ENCODE data around the gene SPATS2L. TPM values are rescaled to one million over a fixed set of nuclear protein-coding genes. Genes with fewer than 3 reads are reported as not detected.
A peak's percentile ranks its signal among the peaks of the same experiment; 100 is the strongest.
"Not testable (repeated sequence)": the region's sequence is repeated elsewhere in the genome, so short reads cannot be mapped to it uniquely, and the experiment has no call there.

SPATS2L gene
- total RNA-seq, 1 donor from 2014 or later: 97.8 TPM

DNA sequence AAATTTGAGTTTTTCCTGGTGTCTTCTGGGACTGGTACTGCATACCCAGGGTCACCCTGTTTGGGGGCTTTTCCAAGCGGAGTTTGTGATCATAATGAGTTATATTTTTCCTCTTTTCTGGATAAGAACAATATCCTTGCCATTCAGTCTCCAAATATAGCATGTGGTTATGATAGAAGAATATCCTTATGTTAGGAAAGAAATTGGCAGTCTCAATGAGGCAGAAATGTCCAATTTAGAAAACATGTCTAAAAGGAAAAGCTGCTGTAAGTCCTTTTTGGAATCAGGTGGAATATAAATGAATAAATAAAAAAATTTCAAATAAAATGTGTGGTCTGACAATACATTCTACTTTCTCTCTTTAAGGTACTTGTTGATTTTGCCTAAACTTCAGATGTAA is 36.2 kb downstream of the SPATS2L start:
- peaks cover 26% of the 10 kb centered on the region for H3K4me1 Mint-ChIP-seq (ENCODE audit: unreplicated experiment)
- H3K27ac Mint-ChIP-seq: no peak overlapping the region
- DNase-seq (ENCODE audit: extremely low spot score, unreplicated experiment): no peak
- H3K4me3 Mint-ChIP-seq: no peak overlapping the region
- TF ChIP-seq, protein P1, sequence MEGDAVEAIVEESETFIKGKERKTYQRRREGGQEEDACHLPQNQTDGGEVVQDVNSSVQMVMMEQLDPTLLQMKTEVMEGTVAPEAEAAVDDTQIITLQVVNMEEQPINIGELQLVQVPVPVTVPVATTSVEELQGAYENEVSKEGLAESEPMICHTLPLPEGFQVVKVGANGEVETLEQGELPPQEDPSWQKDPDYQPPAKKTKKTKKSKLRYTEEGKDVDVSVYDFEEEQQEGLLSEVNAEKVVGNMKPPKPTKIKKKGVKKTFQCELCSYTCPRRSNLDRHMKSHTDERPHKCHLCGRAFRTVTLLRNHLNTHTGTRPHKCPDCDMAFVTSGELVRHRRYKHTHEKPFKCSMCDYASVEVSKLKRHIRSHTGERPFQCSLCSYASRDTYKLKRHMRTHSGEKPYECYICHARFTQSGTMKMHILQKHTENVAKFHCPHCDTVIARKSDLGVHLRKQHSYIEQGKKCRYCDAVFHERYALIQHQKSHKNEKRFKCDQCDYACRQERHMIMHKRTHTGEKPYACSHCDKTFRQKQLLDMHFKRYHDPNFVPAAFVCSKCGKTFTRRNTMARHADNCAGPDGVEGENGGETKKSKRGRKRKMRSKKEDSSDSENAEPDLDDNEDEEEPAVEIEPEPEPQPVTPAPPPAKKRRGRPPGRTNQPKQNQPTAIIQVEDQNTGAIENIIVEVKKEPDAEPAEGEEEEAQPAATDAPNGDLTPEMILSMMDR (conservative IDR thresholded peaks at IDR 0.05): no peak
- peaks cover 42% of the 10 kb centered on the region for H3K36me3 Mint-ChIP-seq
- H3K9me3 Mint-ChIP-seq: peaks cover 4% of the 10 kb centered on the region
- H3K27me3 Mint-ChIP-seq: no peaks in the 10 kb centered on the region

DNA sequence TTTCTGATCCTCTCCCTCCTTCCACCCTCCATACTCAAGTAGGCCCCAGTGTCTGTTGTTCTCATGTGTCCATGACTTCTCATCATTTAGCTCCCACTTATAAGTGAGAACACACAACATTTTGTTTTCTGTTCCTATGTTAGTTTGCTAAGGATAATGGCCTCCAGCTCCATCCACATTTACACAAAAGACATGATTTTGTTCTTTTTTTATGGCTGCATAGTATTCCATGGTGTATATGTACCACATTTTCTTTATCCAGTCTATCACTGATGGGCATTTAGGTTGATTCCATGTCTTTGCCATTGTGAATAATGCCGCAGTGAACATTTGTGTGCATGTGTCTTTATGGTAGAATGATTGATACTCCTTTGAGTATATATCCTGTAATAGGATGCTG is 37.7 kb downstream of the SPATS2L start:
- H3K36me3 Mint-ChIP-seq: peaks cover 42% of the 10 kb centered on the region
- not testable (repeated sequence) for H3K27ac Mint-ChIP-seq; H3K4me3 Mint-ChIP-seq; H3K9me3 Mint-ChIP-seq; H3K27me3 Mint-ChIP-seq; DNase-seq (ENCODE audit: extremely low spot score, unreplicated experiment)
- peaks cover 26% of the 10 kb centered on the region for H3K4me1 Mint-ChIP-seq (ENCODE audit: unreplicated experiment)

DNA sequence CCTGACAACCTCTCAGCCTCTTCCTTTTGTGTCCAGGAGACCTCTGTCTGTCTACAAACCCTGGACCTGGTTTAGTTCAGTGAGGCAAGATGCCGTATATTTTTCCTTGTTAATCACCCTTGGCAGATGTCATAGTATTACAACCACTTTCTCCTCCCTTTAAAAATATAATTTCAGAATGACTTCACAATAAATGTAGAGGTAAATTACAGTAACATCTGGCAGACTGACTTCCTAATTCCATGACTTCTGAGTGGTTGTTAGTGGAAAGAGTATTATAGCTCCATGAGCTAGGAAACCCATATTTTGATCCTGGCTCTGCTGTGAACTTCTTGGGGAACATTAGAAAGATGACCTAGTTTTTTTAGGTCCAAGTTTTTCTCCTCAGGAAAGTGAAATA is 39.5 kb downstream of the SPATS2L start:
- Mint-ChIP-seq H3K4me3 (no peak overlapping the region), H3K27ac (peak overlapping the region; percentile 27), H3K4me1 (ENCODE audit: unreplicated experiment) (peaks cover 22% of the 10 kb centered on the region), H3K36me3 (peaks cover 36% of the 10 kb centered on the region), H3K9me3 (peaks cover 4% of the 10 kb centered on the region), H3K27me3 (no peaks in the 10 kb centered on the region)
- DNase-seq (ENCODE audit: extremely low spot score, unreplicated experiment): no peak
- TF ChIP-seq, protein P1 (conservative IDR thresholded peaks at IDR 0.05): no peak

DNA sequence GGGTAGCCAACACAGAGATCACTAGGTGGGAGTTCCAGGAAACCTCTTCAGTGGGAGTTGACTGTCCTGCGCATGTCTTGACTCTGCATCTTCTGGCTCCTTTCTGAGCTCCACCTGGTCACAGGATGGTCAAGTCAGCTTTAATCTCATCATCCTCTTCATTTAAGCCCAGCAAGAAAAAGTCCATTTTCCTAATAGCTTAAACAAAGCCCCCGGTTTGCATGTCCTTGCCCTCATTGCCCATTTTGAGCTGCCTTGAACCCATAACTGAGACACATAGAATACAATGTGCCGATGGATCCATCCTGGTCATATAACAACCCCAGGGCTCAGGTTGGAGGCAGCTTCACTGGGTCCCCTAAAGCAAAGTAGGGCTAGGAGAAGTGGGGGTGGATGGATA is 40.8 kb downstream of the SPATS2L start:
- Mint-ChIP-seq H3K9me3 (peaks cover 4% of the 10 kb centered on the region), H3K27me3 (no peaks in the 10 kb centered on the region), H3K4me1 (ENCODE audit: unreplicated experiment) (peaks cover 31% of the 10 kb centered on the region), H3K27ac (no peak overlapping the region), H3K36me3 (peaks cover 30% of the 10 kb centered on the region), H3K4me3 (no peak overlapping the region)
- TF ChIP-seq, protein P1 (conservative IDR thresholded peaks at IDR 0.05): no peak
- no peak for DNase-seq (ENCODE audit: extremely low spot score, unreplicated experiment)

DNA sequence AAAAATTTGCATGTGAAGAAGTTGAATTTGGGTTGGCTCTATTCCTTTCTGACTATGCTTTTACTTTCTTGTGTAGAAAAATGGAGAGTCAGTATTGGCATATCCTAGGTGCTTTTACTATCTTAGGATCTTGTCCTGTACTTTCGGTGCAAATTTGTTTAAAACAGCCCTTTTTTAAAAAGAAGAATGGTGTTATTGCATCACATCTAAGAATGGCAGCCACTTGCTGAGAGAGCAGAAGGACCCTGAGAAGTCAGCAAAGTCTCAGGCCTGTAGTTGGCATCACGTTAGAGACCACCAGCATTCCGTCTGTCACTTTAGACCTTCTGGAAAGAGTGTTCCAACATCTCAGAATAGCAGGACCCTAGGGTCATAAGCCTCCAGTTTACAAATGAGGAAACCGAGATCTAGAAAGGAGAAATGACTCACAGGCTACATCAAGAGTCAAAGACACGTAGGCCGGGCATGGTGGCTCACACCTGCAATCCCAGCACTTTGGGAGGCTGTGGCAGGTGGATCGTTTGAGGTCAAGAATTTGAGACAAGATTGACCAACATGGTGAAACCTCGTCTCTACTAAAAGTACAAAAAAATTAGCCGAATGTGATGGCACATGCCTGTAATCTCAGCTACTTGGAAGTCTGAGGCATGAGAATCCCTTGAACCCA is 42.5 kb downstream of the SPATS2L start:
- Mint-ChIP-seq H3K4me1 (ENCODE audit: unreplicated experiment) (peaks cover 45% of the 10 kb centered on the region), H3K36me3 (peaks cover 25% of the 10 kb centered on the region), H3K4me3 (no peak overlapping the region), H3K9me3 (no peaks in the 10 kb centered on the region), H3K27ac (peak overlapping the region; percentile 25), H3K27me3 (no peaks in the 10 kb centered on the region)
- TF ChIP-seq, protein P1 (conservative IDR thresholded peaks at IDR 0.05): no peak
- no peak for DNase-seq (ENCODE audit: extremely low spot score, unreplicated experiment)

DNA sequence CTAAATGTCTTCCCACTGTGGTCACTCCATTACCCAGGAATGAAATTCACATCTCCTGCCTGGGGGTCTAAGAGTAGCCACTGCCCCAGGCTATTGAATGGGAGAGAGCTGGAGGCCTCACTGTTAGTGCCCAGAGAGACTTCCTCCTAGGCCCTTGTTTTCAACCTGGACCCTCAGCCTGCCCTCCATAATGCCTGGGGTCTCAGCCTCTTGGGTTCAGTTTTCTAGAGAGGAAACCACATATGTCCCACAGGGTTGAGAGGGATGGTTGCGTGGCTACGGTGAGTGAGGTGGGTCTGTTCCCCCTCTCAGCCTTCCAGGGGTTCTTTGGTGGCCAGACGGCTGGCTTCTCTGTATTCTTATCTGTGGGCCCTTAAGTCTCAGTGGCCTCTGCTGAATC is 43.4 kb downstream of the SPATS2L start:
- Mint-ChIP-seq H3K9me3 (no peaks in the 10 kb centered on the region), H3K4me1 (ENCODE audit: unreplicated experiment) (peaks cover 48% of the 10 kb centered on the region), H3K27ac (no peak overlapping the region), H3K36me3 (peaks cover 17% of the 10 kb centered on the region), H3K4me3 (no peak overlapping the region), H3K27me3 (no peaks in the 10 kb centered on the region)
- no peak for DNase-seq (ENCODE audit: extremely low spot score, unreplicated experiment)
- TF ChIP-seq, protein P1 (conservative IDR thresholded peaks at IDR 0.05): no peak
